ENCODE data around the gene WNK1.

Gene WNK1

GRCh38 chr12:951176-951575 lies 198.8 kb downstream of the WNK1 start:
- DNase-seq (ENCODE audit: low read depth in 2 of 2), result no peak

- DNase-seq (ENCODE audit: low read depth in 2 of 2), result no peak
Observed at GRCh38 chr12:953776-954175, 201.4 kb downstream of the WNK1 start.

GRCh38 chr12:954741-955140 lies 202.4 kb downstream of the WNK1 start:
- DNase-seq (ENCODE audit: low read depth in 2 of 2), result no peak

DNA sequence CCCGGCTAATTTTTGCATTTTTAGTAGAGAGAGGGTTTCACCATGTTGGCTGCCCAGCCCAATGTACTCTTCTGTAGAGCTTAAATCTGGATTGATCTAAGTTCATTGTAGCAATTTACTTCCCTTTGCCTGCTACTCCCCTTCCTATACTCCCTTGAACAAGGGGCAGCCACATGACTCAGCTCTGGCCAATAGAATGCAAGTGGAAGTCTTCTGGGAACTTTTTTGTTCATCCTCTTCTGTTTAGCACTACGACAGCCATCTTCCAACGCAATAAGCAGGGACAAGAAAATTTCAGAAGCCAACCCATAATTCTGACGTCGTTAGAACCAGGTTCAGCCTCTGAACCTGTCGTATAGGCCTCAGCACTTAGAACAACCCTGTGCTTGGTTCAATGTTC lies 203.6 kb downstream of the WNK1 start:
- DNase-seq (ENCODE audit: low read depth in 2 of 2), result no peak

DNA sequence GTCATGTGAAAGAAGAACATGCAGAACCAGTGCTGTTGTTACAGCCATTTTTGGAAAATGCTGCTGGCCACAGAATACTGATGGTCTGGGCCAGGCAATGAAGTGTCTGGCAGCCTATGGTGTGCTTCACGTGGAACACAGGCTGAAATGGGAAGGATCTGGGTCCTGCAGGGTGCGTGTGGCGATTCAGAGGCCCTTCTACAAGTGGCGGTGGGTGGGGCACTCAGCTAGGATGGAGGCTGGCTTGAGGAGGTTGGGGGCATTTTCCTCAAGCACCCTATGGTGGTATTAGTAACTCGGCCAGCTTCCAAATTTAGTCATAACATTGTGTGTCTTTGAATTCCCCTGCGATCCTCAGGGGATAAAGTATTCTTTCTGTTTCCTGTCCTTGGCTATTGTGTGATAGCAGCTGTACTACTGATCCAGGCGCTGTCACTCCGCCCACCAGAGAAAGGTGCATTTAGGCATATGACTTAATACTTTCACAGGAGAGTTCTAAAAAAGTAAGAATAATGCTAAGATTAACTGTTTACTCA lies 206.3 kb downstream of the WNK1 start:
- no peak for DNase-seq (ENCODE audit: low read depth in 2 of 2)

Measured in stimulated activated CD8-positive, alpha-beta memory T cell treated with anti-CD3 and anti-CD28 coated beads, Interleukin-7, amount 100 ng/mL, for 1 hour (primary cell).